GM21423 (cell line): ENCODE measurements around the gene MYO9A.
A peak's percentile ranks its signal among the peaks of the same experiment; 100 is the strongest.
"Not testable (repeated sequence)": the region's sequence is repeated elsewhere in the genome, so short reads cannot be mapped to it uniquely, and the experiment has no call there.

Experiments
- ATAC-seq: cut with Tn5 transposase; IDR thresholded peaks from one replicate; pipeline ENCODE4 v1.9.1; 2021; ENCODE audit warnings: mild to moderate bottlenecking, moderate library complexity; ENCODE audit not compliant: unreplicated experiment

The MYO9A gene

GRCh38 chr15:71885390-71885789, 232.6 kb downstream of the MYO9A start:
- no peak for ATAC-seq

GRCh38 chr15:71883447-71883846, 234.5 kb downstream of the MYO9A start:
- ATAC-seq, result no peak

- no peak for ATAC-seq
Observed at GRCh38 chr15:71880276-71880675, 237.7 kb downstream of the MYO9A start.

GRCh38 chr15:71874245-71874644, 243.7 kb downstream of the MYO9A start:
- ATAC-seq, result peak; percentile 46

GRCh38 chr15:71858232-71858631, 259.7 kb downstream of the MYO9A start:
- ATAC-seq, result not testable (repeated sequence)

- ATAC-seq, result no peak
Observed at GRCh38 chr15:71853543-71853942, 264.4 kb downstream of the MYO9A start.

GRCh38 chr15:71844916-71845315, 273.0 kb downstream of the MYO9A start:
- ATAC-seq, result no peak

- ATAC-seq, result no peak
Observed at GRCh38 chr15:71841563-71841962, 276.4 kb downstream of the MYO9A start.

GRCh38 chr15:71830981-71831380, 287.0 kb downstream of the MYO9A start:
- ATAC-seq, result no peak

- ATAC-seq, result no peak
Observed at GRCh38 chr15:71826196-71826595, 291.8 kb downstream of the MYO9A start.

GRCh38 chr15:71825021-71825730, 292.8 kb downstream of the MYO9A start:
- ATAC-seq, result no peak

- ATAC-seq, result no peak
Observed at GRCh38 chr15:71823801-71824200, 294.1 kb downstream of the MYO9A start.

- no peak for ATAC-seq
Observed at GRCh38 chr15:71822890-71823630, 294.9 kb downstream of the MYO9A start.

- no peak for ATAC-seq
Observed at GRCh38 chr15:71821547-71822129, 296.3 kb downstream of the MYO9A start.

- ATAC-seq, result no peak
Observed at GRCh38 chr15:71820127-71820526, 297.8 kb downstream of the MYO9A start.

GRCh38 chr15:71817351-71817750, 300.6 kb downstream of the MYO9A start:
- no peak for ATAC-seq

- ATAC-seq, result no peak
Observed at GRCh38 chr15:71815301-71815700, 302.6 kb downstream of the MYO9A start.

GRCh38 chr15:71813723-71814470, 304.1 kb downstream of the MYO9A start:
- no peak for ATAC-seq

- ATAC-seq, result no peak
Observed at GRCh38 chr15:71812966-71813722, 304.8 kb downstream of the MYO9A start.
